Liver (tissue), 9 donors: ENCODE results near the gene LLGL2. TPM values are rescaled to one million over a fixed set of nuclear protein-coding genes. Genes with fewer than 3 reads are reported as not detected.

ENCODE experiments used
- DNase-seq: peaks from one replicate; pipeline ENCODE4 v3.0.0-alpha.2; 2017; ENCODE audit warnings: low spot score
- H3K27ac ChIP-seq, 2 donors: one replicate each; pipeline ENCODE4 v1.7.0; 2013; ENCODE audit warnings: inconsistent platforms in 2 of 2, low read length in 2 of 2, control low read depth in 1 of 2, low read depth in 1 of 2, mild to moderate bottlenecking in 1 of 2
- H3K27me3 ChIP-seq, 4 donors: one replicate each; pipeline versions ENCODE4 v1.6.1 to v1.7.0; 2013; ENCODE audit warnings: low read length in 3 of 4, inconsistent platforms in 1 of 4, mild to moderate bottlenecking in 1 of 4, moderate library complexity in 1 of 4; ENCODE audit not compliant: control insufficient read depth in 4 of 4, insufficient read depth in 4 of 4
- H3K36me3 ChIP-seq, 4 donors: one replicate each; pipeline versions ENCODE4 v1.6.1 to v1.7.0; 2013; ENCODE audit warnings: low read length in 3 of 4, mild to moderate bottlenecking in 3 of 4, low read depth in 1 of 4, moderate library complexity in 1 of 4; ENCODE audit not compliant: control insufficient read depth in 4 of 4, insufficient read depth in 3 of 4
- H3K4me1 ChIP-seq, 4 donors: one replicate each; pipeline versions ENCODE4 v1.6.1 to v1.7.0; 2013; ENCODE audit warnings: low read length in 3 of 4, mild to moderate bottlenecking in 3 of 4, moderate library complexity in 1 of 4; ENCODE audit not compliant: control insufficient read depth in 4 of 4, insufficient read depth in 4 of 4
- H3K4me3 ChIP-seq, 3 donors: one replicate each; pipeline versions ENCODE4 v1.6.1 to v1.7.0; 2013; ENCODE audit warnings: low read length in 3 of 3, control low read depth in 1 of 3, low read depth in 1 of 3, mild to moderate bottlenecking in 1 of 3
- H3K9ac ChIP-seq, 2 donors: one replicate each; pipeline ENCODE4 v1.7.0; 2013; ENCODE audit warnings: low read length in 2 of 2, mild to moderate bottlenecking in 2 of 2, moderate library complexity in 2 of 2, control low read depth in 1 of 2, low read depth in 1 of 2
- H3K9me3 ChIP-seq, 4 donors: one replicate each; pipeline versions ENCODE4 v1.6.1 to v1.7.0; 2013; ENCODE audit warnings: low read length in 3 of 4; ENCODE audit not compliant: control insufficient read depth in 4 of 4
- EGR1 ChIP-seq, 2 donors: IDR thresholded peaks; 2 replicates each; pipeline ENCODE4 v1.6.1; 2016 to 2018; ENCODE audit warnings: antibody characterized with exemption in 2 of 2, low read depth in 2 of 2
- FOXA2 ChIP-seq: IDR thresholded peaks from 2 replicates; pipeline ENCODE4 v1.6.1; 2016; ENCODE audit warnings: antibody characterized with exemption
- HNF4A ChIP-seq, 2 donors: conservative IDR thresholded peaks; 2 replicates each; pipeline ENCODE4 v1.6.1; 2016; ENCODE audit warnings: antibody characterized with exemption in 2 of 2, mild to moderate bottlenecking in 2 of 2
- HNF4G ChIP-seq: IDR thresholded peaks from 2 replicates; pipeline ENCODE4 v1.6.1; 2016; ENCODE audit warnings: antibody characterized with exemption
- JUND ChIP-seq, 2 donors: IDR thresholded peaks; 2 replicates each; pipeline ENCODE4 v1.6.1; 2016; ENCODE audit warnings: antibody characterized with exemption in 2 of 2
- NR2F2 ChIP-seq: IDR thresholded peaks from 2 replicates; pipeline ENCODE4 v1.6.1; 2016; ENCODE audit warnings: antibody characterized with exemption
- RAD21 ChIP-seq, 2 donors: IDR thresholded peaks; 2 replicates each; pipeline ENCODE4 v1.6.1; 2016; ENCODE audit warnings: antibody characterized with exemption in 2 of 2, mild to moderate bottlenecking in 2 of 2
- RXRA ChIP-seq, 2 donors: IDR thresholded peaks; 2 replicates each; pipeline ENCODE4 v1.6.1; 2017 to 2018; ENCODE audit warnings: antibody characterized with exemption in 2 of 2, mild to moderate bottlenecking in 1 of 2
- SP1 ChIP-seq: IDR thresholded peaks from 2 replicates; pipeline ENCODE4 v1.6.1; 2018; ENCODE audit warnings: antibody characterized with exemption, mild to moderate bottlenecking
- TAF1 ChIP-seq: conservative IDR thresholded peaks from 2 replicates; pipeline ENCODE4 v1.6.1; 2016; ENCODE audit warnings: antibody characterized with exemption, mild to moderate bottlenecking
- YY1 ChIP-seq: IDR thresholded peaks from 2 replicates; pipeline ENCODE4 v1.6.1; 2016; ENCODE audit warnings: antibody characterized with exemption, mild to moderate bottlenecking
- WGBS: extraction: QIAGEN DNeasy Blood & Tissue Kit; methylation state at CpG from one replicate; pipeline ENCODE4 v1.1.7; 2013; 5-methylcytosine and 5-hydroxymethylcytosine counted together
- polyA plus RNA-seq, 2 donors: library from polyadenylated mRNA; stranded (reverse) in 1 of 2; unstranded in 1 of 2; fragments of 200-250 nt in 1 of 2; fragments of >200 nt in 1 of 2; fragmentation: Nextera tagmentation in 1 of 2; extraction: Ambion mirVana in 1 of 2; gene quantifications; one replicate each; pipeline versions ENCODE4 v1.2.1 to v1.2.3, GENCODE V29; 2013 to 2015
- total RNA-seq, 2 donors: library from RNA; depleted of rRNA; stranded (reverse); fragments of >200 nt; gene quantifications; one replicate each; pipeline ENCODE4 v1.2.3, GENCODE V29; 2014
- TF ChIP-seq, protein P1 (sequence below): IDR thresholded peaks from 2 replicates; pipeline ENCODE4 v1.6.1; 2016; ENCODE audit warnings: antibody characterized with exemption
- TF ChIP-seq, protein P2 (sequence below): IDR thresholded peaks from 2 replicates; pipeline ENCODE4 v1.6.1; 2016; ENCODE audit warnings: antibody characterized with exemption, mild to moderate bottlenecking
- TF ChIP-seq, protein P3 (sequence below): fragments of 150-350 bp; IDR thresholded peaks from 2 replicates; pipeline ENCODE4 v1.5.1; 2017; ENCODE audit warnings: improper control_type of control experiment, low read depth, low read length; ENCODE audit not compliant: missing input control
- TF ChIP-seq, protein P4 (sequence below): IDR thresholded peaks from 2 replicates; pipeline ENCODE4 v1.6.1; 2016; ENCODE audit warnings: antibody characterized with exemption
- TF ChIP-seq, protein P5 (sequence below): IDR thresholded peaks from 2 replicates; pipeline ENCODE4 v1.6.1; 2016; ENCODE audit warnings: antibody characterized with exemption
- donor health status: healthy.
- donor health status: healthy.
- donor health status: healthy.
- donor health status: healthy.
- donor health status: healthy.

Gene LLGL2
- total and polyA plus RNA-seq, 4 donors: 23.2 to 69.6 (median 38.5) TPM

DNA sequence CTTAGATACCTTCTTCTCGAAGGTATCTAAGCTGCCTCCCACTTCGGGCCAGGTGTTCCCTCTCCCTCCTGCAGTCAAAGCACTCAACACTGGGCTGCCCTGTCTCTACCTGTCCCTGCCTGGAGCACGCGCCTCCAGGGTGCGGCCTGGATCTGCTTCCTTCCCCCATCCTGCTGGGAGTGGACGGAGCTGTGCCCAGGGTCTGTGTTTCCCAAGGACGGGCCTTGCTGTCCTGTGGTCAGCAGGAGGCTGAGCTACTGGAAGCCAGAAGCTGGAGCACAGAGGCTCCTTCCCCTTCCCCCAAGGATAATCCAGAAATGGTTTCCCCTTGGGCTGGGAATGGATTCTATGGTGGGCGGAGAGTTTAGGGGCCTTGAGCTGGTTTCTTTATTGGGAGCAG, 16.7 kb downstream of the LLGL2 start:
- H3K4me1 ChIP-seq: peaks cover 9 to 41% (median 22%) of the 10 kb centered on the region in 4 donors
- TF ChIP-seq RXRA (IDR thresholded peaks at IDR 0.05) (no peak), EGR1 (IDR thresholded peaks at IDR 0.05; ENCODE audit: low read depth in 2 of 2) (no peak)

DNA sequence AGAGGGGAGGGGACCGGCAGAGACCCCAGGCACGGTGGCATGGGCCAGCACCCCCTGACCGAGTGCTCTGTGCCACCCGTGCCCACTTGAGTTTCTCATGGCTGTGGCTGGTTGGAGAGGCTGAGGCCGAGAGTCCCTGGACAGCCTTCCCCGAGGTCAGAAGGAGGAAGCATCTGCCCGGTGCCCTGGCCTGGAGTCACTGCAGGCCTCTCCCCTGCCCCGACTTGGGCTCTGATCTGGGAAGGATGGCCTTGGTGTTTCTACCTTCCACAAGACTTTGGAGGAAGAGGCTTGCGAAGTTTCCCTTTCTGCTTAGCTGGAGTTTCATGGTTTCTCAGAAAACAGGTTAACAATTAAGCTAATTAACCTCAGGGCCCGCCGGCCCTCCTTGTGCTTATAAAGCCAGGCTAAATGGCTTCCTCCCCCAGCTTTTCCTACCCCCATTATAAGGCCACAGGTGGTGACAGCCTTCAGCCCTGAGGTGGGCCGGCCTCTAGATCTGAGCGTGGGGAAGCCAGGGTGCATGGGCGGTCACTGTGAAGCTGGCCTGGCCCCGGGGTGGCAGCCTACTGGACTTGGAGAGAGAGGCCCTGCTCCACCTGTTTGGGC, 17.3 kb downstream of the LLGL2 start:
- no peak overlapping the region for H3K4me3 ChIP-seq
- no peak for DNase-seq

More for the DNA sequence above, 16.7 kb downstream of the LLGL2 start:
- WGBS: 87% methylated on average over 8 of the region's 8 CpGs
- no peak for DNase-seq
- Histone ChIP-seq H3K4me3 (no peak overlapping the region), H3K27ac (no peak overlapping the region), H3K9ac (no peak overlapping the region), H3K36me3 (peaks cover 0 to 3% (median 2%) of the 10 kb centered on the region in 4 donors), H3K9me3 (no peaks in the 10 kb centered on the region), H3K27me3 (no peaks in the 10 kb centered on the region)

More for the DNA sequence above, 17.3 kb downstream of the LLGL2 start:
- H3K9ac ChIP-seq: no peak overlapping the region
- TF ChIP-seq, protein P1, sequence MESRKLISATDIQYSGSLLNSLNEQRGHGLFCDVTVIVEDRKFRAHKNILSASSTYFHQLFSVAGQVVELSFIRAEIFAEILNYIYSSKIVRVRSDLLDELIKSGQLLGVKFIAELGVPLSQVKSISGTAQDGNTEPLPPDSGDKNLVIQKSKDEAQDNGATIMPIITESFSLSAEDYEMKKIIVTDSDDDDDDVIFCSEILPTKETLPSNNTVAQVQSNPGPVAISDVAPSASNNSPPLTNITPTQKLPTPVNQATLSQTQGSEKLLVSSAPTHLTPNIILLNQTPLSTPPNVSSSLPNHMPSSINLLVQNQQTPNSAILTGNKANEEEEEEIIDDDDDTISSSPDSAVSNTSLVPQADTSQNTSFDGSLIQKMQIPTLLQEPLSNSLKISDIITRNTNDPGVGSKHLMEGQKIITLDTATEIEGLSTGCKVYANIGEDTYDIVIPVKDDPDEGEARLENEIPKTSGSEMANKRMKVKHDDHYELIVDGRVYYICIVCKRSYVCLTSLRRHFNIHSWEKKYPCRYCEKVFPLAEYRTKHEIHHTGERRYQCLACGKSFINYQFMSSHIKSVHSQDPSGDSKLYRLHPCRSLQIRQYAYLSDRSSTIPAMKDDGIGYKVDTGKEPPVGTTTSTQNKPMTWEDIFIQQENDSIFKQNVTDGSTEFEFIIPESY: no peak
- TF ChIP-seq HNF4A (conservative IDR thresholded peaks at IDR 0.05) (no peak), TAF1 (no peak), SP1 (no peak), RXRA (IDR thresholded peaks at IDR 0.05) (no peak), EGR1 (IDR thresholded peaks at IDR 0.05; ENCODE audit: low read depth in 2 of 2) (no peak), JUND (IDR thresholded peaks at IDR 0.05) (no peak), HNF4G (no peak), RAD21 (IDR thresholded peaks at IDR 0.05) (no peak), NR2F2 (no peak), YY1 (no peak), FOXA2 (no peak)
- TF ChIP-seq, protein P2, sequence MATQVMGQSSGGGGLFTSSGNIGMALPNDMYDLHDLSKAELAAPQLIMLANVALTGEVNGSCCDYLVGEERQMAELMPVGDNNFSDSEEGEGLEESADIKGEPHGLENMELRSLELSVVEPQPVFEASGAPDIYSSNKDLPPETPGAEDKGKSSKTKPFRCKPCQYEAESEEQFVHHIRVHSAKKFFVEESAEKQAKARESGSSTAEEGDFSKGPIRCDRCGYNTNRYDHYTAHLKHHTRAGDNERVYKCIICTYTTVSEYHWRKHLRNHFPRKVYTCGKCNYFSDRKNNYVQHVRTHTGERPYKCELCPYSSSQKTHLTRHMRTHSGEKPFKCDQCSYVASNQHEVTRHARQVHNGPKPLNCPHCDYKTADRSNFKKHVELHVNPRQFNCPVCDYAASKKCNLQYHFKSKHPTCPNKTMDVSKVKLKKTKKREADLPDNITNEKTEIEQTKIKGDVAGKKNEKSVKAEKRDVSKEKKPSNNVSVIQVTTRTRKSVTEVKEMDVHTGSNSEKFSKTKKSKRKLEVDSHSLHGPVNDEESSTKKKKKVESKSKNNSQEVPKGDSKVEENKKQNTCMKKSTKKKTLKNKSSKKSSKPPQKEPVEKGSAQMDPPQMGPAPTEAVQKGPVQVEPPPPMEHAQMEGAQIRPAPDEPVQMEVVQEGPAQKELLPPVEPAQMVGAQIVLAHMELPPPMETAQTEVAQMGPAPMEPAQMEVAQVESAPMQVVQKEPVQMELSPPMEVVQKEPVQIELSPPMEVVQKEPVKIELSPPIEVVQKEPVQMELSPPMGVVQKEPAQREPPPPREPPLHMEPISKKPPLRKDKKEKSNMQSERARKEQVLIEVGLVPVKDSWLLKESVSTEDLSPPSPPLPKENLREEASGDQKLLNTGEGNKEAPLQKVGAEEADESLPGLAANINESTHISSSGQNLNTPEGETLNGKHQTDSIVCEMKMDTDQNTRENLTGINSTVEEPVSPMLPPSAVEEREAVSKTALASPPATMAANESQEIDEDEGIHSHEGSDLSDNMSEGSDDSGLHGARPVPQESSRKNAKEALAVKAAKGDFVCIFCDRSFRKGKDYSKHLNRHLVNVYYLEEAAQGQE: no peak
- TF ChIP-seq, protein P3, sequence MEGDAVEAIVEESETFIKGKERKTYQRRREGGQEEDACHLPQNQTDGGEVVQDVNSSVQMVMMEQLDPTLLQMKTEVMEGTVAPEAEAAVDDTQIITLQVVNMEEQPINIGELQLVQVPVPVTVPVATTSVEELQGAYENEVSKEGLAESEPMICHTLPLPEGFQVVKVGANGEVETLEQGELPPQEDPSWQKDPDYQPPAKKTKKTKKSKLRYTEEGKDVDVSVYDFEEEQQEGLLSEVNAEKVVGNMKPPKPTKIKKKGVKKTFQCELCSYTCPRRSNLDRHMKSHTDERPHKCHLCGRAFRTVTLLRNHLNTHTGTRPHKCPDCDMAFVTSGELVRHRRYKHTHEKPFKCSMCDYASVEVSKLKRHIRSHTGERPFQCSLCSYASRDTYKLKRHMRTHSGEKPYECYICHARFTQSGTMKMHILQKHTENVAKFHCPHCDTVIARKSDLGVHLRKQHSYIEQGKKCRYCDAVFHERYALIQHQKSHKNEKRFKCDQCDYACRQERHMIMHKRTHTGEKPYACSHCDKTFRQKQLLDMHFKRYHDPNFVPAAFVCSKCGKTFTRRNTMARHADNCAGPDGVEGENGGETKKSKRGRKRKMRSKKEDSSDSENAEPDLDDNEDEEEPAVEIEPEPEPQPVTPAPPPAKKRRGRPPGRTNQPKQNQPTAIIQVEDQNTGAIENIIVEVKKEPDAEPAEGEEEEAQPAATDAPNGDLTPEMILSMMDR: no peak
- TF ChIP-seq, protein P4, sequence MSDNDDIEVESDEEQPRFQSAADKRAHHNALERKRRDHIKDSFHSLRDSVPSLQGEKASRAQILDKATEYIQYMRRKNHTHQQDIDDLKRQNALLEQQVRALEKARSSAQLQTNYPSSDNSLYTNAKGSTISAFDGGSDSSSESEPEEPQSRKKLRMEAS: no peak
- TF ChIP-seq, protein P5, sequence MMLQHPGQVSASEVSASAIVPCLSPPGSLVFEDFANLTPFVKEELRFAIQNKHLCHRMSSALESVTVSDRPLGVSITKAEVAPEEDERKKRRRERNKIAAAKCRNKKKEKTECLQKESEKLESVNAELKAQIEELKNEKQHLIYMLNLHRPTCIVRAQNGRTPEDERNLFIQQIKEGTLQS: no peak
- H3K36me3 ChIP-seq: peaks cover 0 to 4% (median 2%) of the 10 kb centered on the region in 4 donors
- no peaks in the 10 kb centered on the region for H3K27me3 ChIP-seq
- WGBS: 80% methylated on average over 15 of the region's 15 CpGs
- no peak overlapping the region for H3K27ac ChIP-seq
- H3K9me3 ChIP-seq: no peaks in the 10 kb centered on the region
- peaks cover 9 to 41% (median 21%) of the 10 kb centered on the region in 4 donors for H3K4me1 ChIP-seq
